Kidney tubule cell (primary cell): Measurements from ENCODE around the gene BUB1B.
"Not testable (repeated sequence)": the region's sequence is repeated elsewhere in the genome, so short reads cannot be mapped to it uniquely, and the experiment has no call there.

Experiments
- DNase-seq: peaks from one replicate; pipeline ENCODE4 v3.0.0-alpha.2; 2018; ENCODE audit warnings: low spot score

Gene BUB1B

DNA sequence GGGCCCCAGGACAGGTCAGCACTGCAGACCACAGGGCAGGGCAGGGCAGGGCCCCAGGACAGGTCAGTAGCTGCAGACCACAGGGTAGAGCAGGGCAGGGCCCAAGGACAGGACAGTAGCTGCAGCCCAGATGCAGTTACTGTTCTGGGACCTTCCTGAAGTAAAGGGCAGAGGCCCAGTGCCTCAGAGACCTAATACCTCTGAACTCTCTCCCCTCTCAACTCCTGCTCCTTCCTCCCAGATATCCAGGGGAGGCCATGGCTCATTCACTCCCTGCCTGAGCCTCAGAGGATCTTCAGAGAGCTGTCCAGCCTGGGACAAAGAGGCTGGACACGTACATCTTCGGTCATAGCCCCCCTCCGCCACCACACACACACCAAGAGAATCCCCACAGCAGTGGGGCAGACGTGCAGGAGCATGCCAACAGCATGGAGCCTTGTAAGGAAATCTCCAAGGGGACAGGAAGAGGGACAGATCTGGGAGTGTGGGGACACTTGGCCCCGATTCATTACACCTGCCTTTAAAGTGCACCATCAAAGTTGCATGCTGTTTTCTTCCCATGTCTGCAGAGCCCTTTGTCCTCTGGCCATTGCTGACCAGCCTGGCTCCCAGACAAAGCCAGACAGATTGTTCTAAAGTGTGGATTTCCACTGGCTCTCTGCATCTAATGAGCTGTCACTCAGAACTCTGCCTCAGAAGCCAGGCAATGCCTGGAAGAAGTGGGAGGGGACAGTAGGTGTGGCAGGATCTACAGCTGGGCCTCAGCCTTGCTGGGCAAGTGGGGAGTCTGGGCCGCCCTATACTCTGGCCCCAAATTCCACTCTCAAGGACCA is 24.2 kb upstream of the BUB1B start:
- DNase-seq = no peak

DNA sequence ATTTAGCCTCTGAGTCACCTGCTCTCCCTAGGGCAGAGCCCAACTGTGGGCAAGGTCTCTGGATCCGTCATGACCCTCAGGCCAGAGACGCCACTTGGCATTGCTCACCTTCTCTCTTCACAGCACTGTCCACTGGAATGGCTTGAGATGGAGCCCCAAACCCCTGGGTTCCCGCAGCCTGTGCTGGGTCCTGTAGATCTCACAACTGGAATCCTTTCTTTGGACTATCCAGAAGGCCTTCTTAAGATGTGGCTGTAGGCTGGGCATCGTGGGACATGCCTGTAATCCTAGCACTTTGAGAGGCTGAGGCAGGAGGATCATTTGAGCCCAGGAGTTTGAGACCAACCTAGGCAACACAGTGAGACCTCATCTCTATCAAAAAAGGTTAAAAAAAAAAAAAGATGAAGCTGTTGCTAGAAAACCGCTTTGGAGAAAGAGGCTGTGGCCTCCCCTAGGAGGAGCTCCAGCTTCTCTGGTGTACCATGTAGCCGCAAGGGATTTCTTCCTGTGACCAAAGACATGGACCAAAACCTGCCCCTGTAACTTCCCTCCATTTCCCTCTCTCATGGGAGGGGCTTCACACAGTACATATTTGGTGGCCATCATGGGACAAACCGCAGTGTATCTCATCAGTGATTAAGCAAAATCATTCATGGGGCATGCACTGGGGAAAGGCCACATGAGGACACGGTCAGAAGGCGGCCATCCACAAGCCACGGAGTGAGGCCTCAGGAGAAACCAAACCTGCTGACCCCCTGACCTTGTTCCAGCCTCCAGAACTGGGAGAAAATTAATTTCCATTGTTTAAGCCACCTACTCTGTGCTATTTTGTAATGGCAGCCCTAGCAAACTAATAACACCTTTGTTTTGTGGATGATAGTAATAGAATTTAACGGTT is 23.3 kb upstream of the BUB1B start:
- no peak for DNase-seq

DNA sequence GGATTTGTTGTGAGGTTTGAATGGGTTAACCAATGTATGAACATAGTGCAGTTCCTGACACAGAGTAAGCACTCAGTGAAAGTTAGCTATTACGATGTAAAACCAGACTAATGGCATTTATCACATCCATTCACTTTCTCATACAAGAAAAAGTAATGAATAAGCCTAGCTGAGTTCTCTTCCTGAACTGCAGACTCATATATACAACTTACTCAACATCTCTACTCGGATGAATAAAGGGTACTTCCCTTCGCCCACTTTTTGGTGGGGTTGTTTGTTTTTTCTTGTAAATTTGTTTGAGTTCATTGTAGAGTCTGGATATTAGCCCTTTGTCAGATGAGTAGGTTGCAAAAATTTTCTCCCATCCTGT is 22.7 kb upstream of the BUB1B start:
- not testable (repeated sequence) for DNase-seq

DNA sequence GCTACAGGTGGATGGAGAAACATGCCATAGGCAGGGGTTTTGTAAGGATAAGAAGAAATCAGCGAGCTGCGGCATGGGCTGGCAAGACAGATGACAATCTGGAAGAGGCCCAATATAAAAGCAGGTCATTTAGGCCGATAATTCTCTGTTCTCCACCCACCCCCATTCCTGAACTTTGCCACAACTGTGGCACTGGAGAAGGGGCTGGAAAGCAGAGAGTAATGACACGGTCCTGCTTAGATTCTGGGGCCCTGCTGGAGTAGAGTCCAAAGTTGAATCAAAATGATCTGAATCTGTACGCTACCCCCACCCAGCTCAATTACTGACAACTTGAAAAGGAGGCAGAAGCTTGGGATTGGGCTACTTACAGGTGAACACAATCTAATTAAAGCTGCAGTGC is 18.4 kb upstream of the BUB1B start:
- DNase-seq = no peak

DNA sequence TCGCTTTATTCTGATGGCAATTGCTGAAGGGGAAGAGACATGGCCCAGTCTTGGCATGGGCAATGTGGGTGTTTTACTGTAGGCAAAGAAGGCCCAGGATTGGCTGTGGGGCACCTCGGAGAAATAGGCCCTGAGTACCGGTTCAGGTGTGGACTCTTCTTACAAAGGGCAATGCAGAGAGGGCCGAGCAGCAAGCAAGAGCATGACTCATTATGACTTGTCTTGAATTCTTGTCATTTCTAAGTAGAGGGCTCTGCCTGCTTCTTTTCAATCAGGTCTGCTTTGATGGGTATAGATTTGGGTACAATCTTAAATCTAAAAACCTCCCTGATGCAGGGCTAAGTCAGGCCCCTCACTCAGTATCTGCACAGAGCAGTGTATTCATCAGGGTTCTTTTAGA is 14.8 kb upstream of the BUB1B start:
- peak; percentile 79 for DNase-seq

DNA sequence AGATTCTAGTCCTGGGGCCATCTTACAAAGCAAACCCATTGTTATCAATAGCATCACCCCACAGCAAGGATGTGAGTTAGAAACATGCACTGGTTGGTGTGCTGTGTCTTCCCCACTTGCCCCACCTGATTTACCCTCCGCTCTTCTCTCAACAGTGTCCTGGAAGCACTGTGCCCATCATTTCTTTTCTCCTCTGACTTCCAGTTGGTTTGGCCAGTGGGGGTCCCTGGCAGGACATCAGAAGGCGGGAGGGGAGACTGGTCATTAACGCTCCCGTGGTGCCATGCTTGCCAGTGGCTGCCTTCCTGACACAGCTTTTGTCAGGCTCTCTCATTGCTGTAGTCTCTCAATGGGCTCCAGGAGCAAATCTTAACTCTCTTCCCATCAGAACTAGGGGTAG is 11.5 kb upstream of the BUB1B start:
- DNase-seq = no peak

DNA sequence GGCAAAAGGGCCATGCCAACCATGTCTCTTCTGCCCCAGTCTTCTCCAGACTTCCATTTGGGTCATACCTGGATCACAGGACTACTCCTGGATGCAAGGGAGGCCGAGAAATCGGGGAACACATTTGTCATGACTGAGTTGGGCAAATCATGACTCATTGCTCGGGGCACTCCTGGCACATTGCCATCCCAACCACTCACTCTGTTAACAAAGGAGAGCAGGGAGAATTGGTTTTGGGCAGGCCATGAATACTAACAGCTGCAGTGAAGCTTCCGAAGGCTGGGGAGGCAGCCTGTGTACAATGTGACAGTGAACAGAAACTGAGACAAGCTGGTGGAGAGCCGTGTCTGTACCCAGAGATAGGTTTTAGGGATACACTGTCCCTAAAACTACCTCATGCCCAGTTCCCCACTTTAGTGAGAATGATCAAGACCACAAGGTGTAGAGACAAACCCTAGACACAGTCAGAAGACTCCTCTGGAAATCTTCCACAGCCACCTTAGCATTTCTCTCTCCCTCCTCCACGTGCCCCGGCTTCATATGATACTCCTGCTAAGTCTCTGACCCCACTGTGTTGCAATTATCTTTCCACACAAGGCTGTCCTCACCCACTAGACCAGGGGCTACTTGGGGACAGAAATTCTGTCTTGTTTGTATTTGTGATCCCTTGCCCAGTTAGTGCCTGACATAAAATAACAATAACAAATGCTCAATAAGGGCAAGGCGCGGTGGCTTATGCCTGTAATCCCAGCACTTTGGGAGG is 10.5 kb upstream of the BUB1B start:
- peak; percentile 90 for DNase-seq

DNA sequence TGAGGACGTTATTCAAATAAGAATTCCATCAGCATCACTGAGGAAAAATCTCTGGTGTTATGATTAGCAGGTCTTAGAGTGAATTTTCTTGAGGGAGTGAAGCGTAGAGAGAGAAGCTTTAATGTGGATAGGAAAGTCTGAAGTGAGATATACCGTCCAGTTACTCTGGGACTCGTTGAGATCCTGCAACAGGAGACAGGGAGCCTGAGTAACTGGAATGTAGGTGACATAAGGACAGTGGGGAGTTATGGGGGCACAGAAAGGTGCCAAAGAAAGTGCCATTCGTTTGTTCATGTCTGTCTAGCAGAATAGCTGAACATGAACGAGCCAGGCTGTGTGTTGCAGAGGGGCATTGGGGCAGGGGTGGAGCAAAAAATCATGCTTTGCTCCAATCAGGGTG is 9.4 kb upstream of the BUB1B start:
- no peak for DNase-seq

DNA sequence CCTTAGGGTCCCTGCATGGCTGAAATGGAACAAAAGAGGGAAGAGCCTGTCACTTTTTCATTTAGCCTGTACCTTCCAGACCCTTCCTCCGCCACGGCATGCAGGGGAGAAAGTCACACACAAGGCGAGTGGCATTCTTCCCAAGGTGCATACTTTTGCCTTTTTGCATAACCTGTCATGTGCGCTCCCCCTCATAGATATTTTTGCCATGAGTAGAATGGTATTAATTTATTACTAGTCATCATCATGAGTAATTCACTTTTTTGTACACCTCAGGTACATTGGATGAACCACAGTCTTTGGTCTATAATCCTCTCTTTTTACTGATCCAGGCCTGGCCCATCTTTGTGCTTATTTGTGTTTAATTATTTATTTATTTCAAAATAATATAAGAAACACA is 8.9 kb upstream of the BUB1B start:
- DNase-seq = peak; percentile 68

DNA sequence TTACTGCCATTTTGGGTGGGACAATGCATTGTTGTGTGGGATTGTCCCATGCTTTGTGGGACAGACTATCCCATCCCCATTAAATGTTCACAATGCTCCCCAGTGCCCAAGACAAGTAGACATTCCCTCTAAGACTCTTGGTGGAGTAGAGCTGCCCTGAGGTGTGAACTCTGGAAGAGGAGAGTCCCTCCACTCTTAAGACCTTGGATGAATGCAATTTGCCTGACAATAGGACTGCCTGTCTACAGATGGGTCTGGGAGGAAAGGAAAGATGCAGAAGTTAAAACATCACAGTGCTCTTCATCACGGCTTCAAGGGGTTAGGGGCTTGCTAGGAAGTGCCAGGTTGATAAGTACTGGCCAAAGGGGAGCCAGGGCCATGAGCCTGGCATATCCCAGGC is 6.0 kb upstream of the BUB1B start:
- DNase-seq = not testable (repeated sequence)

DNA sequence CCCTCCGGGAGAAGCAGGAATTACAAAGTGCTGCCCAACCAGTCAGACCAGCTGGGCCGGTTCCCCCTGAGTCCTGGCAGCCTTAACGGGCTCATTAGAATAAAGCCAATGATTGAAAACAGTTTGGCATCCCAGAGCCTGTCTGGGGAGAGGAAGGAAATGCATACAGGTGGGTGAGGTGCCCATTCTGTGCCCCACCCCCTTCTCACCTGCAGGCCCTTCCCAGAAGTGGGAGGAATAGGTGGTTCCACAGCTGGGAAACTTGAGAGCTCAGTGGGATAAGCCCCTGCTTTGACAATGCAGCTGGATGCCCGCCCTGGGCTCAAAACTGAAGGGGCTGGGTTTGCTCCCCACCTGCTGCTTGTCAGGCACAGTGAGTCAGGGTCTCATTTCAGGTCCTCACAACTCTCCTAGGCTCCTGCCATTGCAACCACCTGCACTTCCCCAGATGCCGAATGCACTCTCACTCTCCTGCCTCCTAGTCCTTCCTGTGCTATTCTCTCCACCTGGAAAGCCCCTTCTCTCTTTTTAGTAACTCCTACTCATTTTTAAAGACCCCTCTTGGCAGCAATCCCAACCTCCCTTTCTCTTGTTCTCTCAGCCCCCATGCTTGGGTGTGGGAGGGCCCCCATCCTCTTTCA is 5.5 kb upstream of the BUB1B start:
- peak; percentile 63 for DNase-seq

DNA sequence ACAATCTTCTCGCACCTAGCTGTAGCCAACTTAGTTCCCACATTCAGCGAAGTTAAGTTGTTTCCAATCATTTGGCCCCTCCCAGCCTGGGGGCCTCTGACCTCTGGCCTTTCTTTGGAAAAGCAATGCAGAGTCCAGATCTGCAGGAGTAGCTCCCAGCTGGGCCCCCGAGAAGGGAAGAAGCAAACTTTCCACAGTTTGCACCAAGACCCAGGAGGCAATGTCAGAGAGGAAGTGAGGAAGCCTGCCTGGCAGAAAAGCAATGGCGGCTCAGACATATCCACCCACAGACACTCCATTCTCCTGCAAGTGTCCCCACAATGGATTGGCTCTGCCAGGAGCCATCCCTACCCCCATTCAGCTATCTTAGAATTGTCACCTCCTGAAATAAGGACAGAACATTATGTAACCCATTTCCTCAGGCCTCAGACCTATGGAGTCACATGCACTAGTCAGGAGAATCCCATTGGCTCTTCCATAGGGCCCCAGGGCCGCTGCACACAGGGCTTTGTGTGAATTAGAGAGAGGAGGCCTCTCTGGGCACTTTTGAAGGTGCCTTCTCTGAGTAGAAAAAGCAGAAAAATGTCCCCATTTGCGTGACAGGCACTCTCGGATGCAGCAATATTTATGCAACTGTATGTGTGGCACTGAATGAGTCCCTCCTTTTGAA is 3.0 kb upstream of the BUB1B start:
- no peak for DNase-seq

DNA sequence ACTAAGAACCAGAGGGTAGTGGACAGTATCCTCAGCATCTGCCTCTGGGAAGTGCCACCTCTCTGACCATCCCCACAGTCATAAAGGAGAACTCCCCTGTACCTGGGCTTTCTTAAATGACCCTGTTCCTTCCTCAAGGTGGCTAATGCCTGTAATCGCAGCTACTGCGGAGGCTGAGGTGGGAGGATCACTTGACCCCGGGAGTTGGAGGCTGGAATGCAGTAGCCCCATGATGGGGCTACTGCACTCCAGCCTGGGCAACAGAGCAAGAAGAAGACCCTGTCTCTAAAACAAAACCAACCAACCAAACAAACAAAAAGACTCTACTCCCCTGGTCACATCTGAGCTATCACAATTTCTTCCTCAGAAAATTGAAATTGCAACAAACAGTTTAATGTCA is 848 bp upstream of the BUB1B start:
- no peak for DNase-seq

DNA sequence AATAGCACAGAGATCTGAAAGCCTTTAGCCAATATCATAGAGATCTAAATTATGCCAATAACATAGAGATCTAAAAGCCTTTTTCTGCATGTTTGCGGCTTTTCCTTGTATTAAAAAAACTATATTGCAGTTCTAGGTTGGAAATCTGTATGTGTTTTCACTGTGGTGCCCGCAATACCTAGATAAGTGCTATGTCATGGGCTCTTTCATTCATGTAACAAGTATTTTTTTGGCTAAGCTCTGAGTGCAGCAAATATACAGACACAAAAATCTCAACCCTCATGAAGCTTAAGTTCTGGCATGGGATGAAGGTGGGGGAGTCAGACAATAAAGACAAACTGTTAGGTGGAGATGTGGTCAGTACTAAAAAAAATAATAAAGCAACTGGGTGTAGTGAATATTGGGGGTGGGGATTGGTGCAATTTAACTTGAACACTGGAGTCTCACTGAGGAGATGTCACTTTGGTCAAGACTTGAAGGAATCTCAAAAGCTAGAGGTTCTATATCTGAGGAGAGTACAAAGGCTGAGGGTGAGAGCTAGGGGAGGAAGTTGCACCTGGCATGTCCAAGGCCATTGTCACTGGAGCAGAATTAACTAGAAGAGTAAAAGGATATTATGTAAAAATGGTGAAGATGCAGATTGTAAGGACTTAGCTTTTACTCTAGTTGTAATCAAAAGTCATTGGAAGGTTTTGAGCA is 973 bp downstream of the BUB1B start:
- no peak for DNase-seq

DNA sequence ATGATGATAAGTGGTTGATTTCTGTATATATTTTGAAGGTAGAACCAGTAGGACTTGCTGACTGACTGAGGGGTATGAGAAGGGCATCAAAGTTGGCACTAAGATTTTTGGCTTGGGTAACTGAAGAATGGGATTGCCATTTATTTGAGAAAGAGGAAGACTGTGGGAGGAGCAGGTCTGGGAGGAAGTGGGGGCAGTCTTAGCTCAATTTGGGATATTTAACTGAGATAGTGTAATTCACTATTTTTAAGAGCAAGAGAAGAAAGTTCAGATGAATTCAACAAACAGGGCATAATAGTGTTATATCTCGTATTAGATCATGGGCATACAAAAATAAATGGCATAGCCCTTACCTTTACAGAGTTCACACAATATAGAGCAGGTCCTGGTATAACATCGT is 1.7 kb downstream of the BUB1B start:
- DNase-seq = no peak

DNA sequence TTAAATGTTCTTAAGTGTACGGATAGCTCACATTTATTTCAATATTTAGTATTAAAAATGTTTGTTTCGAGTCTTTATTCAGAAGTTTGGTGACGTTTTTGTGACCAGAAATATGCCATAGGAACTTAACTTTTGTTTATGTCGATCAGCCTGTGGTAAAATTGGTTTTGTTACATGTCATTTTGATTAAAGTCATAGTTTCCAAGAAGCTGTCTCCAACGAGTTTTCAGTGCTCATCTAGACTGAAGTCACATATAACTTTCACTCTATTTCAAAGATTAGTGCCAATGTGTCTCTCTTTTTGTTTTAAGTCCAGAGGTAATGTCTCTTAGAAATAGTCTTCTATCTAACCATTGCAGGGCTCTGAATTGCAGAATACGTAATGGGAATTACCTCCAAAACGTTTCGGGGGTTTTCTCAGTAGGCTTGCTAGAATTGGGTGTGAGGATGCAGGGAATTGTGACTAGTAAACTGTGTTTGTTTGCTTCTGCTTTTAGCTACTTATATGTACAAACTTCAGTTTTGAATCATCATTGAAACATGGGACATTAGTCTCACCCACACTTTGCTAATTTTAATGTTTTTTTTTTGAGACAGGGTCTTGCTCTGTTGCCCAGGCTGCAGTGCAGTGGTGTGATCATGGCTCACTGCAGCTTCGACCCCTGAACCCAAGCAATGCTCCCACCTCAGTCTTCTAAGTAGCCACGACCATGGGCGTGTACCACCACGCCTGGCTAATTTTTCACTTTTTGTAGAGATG is 3.0 kb downstream of the BUB1B start:
- no peak for DNase-seq

DNA sequence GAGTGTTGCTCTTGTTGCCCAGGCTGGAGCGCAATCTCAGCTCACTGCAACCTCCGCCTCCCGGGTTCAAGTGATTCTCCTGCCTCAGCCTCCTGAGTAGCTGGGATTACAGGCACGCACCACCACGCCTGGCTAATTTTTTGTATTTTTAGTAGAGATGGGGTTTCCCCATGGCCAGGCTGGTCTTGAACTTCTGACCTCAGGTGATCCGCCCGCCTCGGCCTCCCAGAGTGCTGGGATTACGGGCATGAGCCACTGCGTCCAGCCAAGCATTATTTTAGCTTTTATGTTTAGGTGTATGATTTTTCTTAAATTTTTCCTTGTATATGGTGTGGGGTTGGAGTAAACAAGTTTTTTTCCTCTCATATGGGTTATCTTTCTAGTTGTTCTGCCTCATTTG is 6.5 kb downstream of the BUB1B start:
- not testable (repeated sequence) for DNase-seq

DNA sequence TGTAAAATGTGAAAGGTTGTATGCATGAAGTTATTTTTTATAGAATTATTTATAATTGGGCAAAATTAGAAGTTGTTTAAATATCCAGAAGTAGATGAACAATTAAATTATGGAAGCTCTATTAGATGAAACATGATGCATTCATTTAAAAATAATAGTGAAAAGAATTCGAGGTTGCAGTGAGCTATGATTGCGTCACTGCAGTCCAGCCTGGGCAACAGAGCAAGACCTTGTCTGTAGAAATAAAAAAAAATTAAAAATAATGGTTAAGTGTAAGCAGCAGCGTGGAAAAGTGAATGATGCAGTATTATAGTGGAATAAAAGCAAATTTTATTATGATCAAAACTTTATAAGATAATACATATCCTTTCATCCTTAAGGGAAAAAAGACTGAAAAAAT is 14.3 kb downstream of the BUB1B start:
- no peak for DNase-seq

DNA sequence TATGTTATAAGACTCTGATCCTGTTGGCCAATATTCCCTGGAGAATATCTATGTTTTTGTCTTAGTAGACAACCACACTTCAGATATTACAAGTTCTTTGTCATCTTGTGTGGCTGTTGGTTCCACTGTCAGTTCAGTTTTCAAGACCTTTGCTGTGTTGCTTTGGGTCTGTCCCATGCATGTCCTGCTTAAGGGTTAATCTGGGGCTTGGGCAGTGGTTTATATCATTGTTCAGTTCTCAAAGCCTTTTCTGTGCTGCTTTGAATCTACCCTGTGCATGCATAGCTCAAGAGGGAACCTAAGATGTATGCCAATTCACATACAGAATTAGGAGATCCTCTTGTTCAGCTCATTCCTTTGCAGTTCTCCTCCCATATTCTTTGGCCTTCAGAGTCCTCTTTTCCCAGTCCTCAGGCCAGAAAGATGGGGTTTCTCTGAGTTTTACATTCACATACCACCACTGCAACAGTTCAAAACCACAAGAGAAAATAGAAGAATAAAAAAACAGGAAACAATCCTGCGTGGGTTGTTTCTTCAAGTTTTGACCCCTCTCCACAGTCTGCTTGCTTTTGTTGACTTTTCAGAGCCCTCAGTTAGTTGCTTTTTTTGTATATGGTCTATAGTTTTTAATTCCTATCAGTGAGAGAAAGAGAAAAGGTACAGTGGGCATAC is 21.6 kb downstream of the BUB1B start:
- no peak for DNase-seq
